ENCODE data around the gene RGMA. TPM values are rescaled to one million over a fixed set of nuclear protein-coding genes. Genes with fewer than 3 reads are reported as not detected.
A peak's percentile ranks its signal among the peaks of the same experiment; 100 is the strongest.

RGMA gene
- 10 to 100 TPM in 1 of 4 donors, 1 to 10 TPM in 3; 5.6 to 12.8 (median 8.5) TPM for total RNA-seq

GRCh38 chr15:93088981-93089726 lies at the start of gene RGMA:
TSS of gene RGMA (minus strand) at chr15:93089211. CDS start at chr15:93088932, 279 bp downstream.
- ATAC-seq (ENCODE audit: low FRiP score): peak; percentile 42
- DNase-seq (ENCODE audit: low spot score): no peak
- no peak for TF ChIP-seq CTCF (IDR thresholded peaks at IDR 0.05)

GRCh38 chr15:93136606-93137005 lies 47.6 kb upstream of the RGMA start:
- no peak for DNase-seq (ENCODE audit: low spot score)
- TF ChIP-seq CTCF (IDR thresholded peaks at IDR 0.05): no peak
- no peak for ATAC-seq (ENCODE audit: low FRiP score)

GRCh38 chr15:93135997-93136397 lies 47.0 kb upstream of the RGMA start:
- DNase-seq (ENCODE audit: low spot score) (no peak), ATAC-seq (ENCODE audit: low FRiP score) (no peak)
- no peak for TF ChIP-seq CTCF (IDR thresholded peaks at IDR 0.05)

- ATAC-seq (ENCODE audit: low FRiP score) (no peak), DNase-seq (ENCODE audit: low spot score) (no peak)
- no peak for TF ChIP-seq CTCF (IDR thresholded peaks at IDR 0.05)
These were observed 46.4 kb upstream of the RGMA start for GRCh38 chr15:93135459-93135858.

GRCh38 chr15:93131485-93132095 lies 42.6 kb upstream of the RGMA start:
- no peak for TF ChIP-seq CTCF (IDR thresholded peaks at IDR 0.05)

GRCh38 chr15:93129702-93130488 lies 40.9 kb upstream of the RGMA start:
- no peak for DNase-seq (ENCODE audit: low spot score)
- no peak for ATAC-seq (ENCODE audit: low FRiP score)
- no peak for TF ChIP-seq CTCF (IDR thresholded peaks at IDR 0.05)

More at GRCh38 chr15:93131485-93132095, 42.6 kb upstream of the RGMA start:
- no peak for ATAC-seq (ENCODE audit: low FRiP score)
- DNase-seq (ENCODE audit: low spot score): no peak
